Gastrocnemius medialis (tissue), 4 donors: ENCODE measurements around the gene ARHGAP27.

ENCODE experiments used
- CTCF ChIP-seq, 5 experiments: fragments of 450-650 bp in 3 of 5; fragments of 200-600 bp in 2 of 5; sonication (generic) in 2 of 5; IDR thresholded peaks in 4 of 5; conservative IDR thresholded peaks in 1 of 5; 1 replicate in 4 of 5; 2 replicates in 1 of 5; pipeline ENCODE4 v1.5.1; 2016 to 2019; ENCODE audit warnings: antibody characterized with exemption in 5 of 5, mild to moderate bottlenecking in 3 of 5, moderate library complexity in 3 of 5
- POLR2A ChIP-seq, 2 donors: fragments of 450-650 bp; IDR thresholded peaks; one replicate each; pipeline ENCODE4 v1.6.1; 2017; ENCODE audit warnings: antibody characterized with exemption in 2 of 2, mild to moderate bottlenecking in 2 of 2, moderate library complexity in 2 of 2

- TF ChIP-seq POLR2A (IDR thresholded peaks at IDR 0.05), result no peak
- TF ChIP-seq CTCF (IDR thresholded peaks at IDR 0.05 in 4 of 5, conservative IDR thresholded peaks at IDR 0.05 in 1 of 5), result no peak
Measured at GRCh38 chr17:45428931-45429338, 3.7 kb downstream of the ARHGAP27 start.
